NCI-H2081 (cell line): ENCODE measurements around the gene CREB5.

ENCODE experiments used
- DNase-seq, 2 experiments: peaks; one replicate each; lab custom pipeline; 2025; lab: John Stamatoyannopoulos, UW

The CREB5 gene

GRCh38 chr7:28516390-28517172 is 104.3 kb downstream of the CREB5 start:
- DNase-seq: no peak

- DNase-seq: no peak
Observed at GRCh38 chr7:28517206-28517605, 104.9 kb downstream of the CREB5 start.

- no peak for DNase-seq
Observed at GRCh38 chr7:28517606-28518005, 105.3 kb downstream of the CREB5 start.

GRCh38 chr7:28520074-28521015 is 108.0 kb downstream of the CREB5 start:
- DNase-seq: no peak

GRCh38 chr7:28524978-28525377 is 112.7 kb downstream of the CREB5 start:
- no peak for DNase-seq

GRCh38 chr7:28528899-28529298 is 116.6 kb downstream of the CREB5 start:
- no peak for DNase-seq

- no peak for DNase-seq
Observed at GRCh38 chr7:28529755-28530154, 117.4 kb downstream of the CREB5 start.

- no peak for DNase-seq
Observed at GRCh38 chr7:28530175-28530802, 118.0 kb downstream of the CREB5 start.

- no peak for DNase-seq
Observed at GRCh38 chr7:28530803-28531175, 118.5 kb downstream of the CREB5 start.

- DNase-seq: no peak
Observed at GRCh38 chr7:28531291-28531690, 119.0 kb downstream of the CREB5 start.

- no peak for DNase-seq
Observed at GRCh38 chr7:28532181-28532580, 119.9 kb downstream of the CREB5 start.

GRCh38 chr7:28533267-28533666 is 120.9 kb downstream of the CREB5 start:
- no peak for DNase-seq

GRCh38 chr7:28533731-28534531 is 121.6 kb downstream of the CREB5 start:
- DNase-seq: no peak

- DNase-seq: no peak
Observed at GRCh38 chr7:28536259-28536658, 123.9 kb downstream of the CREB5 start.

GRCh38 chr7:28539289-28539981 is 127.1 kb downstream of the CREB5 start:
- DNase-seq: no peak

GRCh38 chr7:28542410-28542809 is 130.1 kb downstream of the CREB5 start:
- DNase-seq: no peak

- no peak for DNase-seq
Observed at GRCh38 chr7:28544453-28545117, 132.3 kb downstream of the CREB5 start.

- no peak for DNase-seq
Observed at GRCh38 chr7:28546067-28546466, 133.7 kb downstream of the CREB5 start.

GRCh38 chr7:28547115-28547514 is 134.8 kb downstream of the CREB5 start:
- DNase-seq: no peak

GRCh38 chr7:28548416-28548815 is 136.1 kb downstream of the CREB5 start:
- no peak for DNase-seq

GRCh38 chr7:28549998-28550397 is 137.7 kb downstream of the CREB5 start:
- DNase-seq: no peak
